Lower lobe of right lung (tissue), 2 donors: ENCODE measurements around the gene TTI1. TPM values are rescaled to one million over a fixed set of nuclear protein-coding genes. Genes with fewer than 3 reads are reported as not detected.

Experiments
- ATAC-seq, 2 donors: fragments of 200-7000 bp; cut with Tn5 transposase; one replicate each; pipeline ENCODE4 v1.9.1; 2020 to 2022; ENCODE audit warnings: mild to moderate bottlenecking in 2 of 2, moderate library complexity in 2 of 2
- DNase-seq: peaks from one replicate; pipeline ENCODE4 v3.0.0-alpha.2; 2020
- H3K27ac ChIP-seq: fragments of 200-600 bp; one replicate; pipeline ENCODE4 v1.8.0; 2022
- H3K27me3 ChIP-seq: fragments of 200-600 bp; one replicate; pipeline ENCODE4 v1.8.0; 2022; ENCODE audit warnings: low read depth
- H3K36me3 ChIP-seq: fragments of 200-600 bp; one replicate; pipeline ENCODE4 v1.8.0; 2022; ENCODE audit warnings: mild to moderate bottlenecking
- H3K4me1 ChIP-seq: fragments of 200-600 bp; one replicate; pipeline ENCODE4 v1.8.0; 2022
- H3K4me3 ChIP-seq: fragments of 200-600 bp; one replicate; pipeline ENCODE4 v1.8.0; 2022; ENCODE audit warnings: mild to moderate bottlenecking
- H3K9me3 ChIP-seq: fragments of 200-600 bp; one replicate; pipeline ENCODE4 v1.8.0; 2022
- intact Hi-C: fragments of 100-400 bp; cut with DNase I; formaldehyde crosslinking; loops from one replicate; pipeline ENCODE4 v1.11.0; 2022
- long read RNA-seq: library from polyadenylated mRNA; unstranded; transcript quantifications from one replicate; pipeline ENCODE4 v2.0.0, GENCODE V29; 2021
- total RNA-seq: library from RNA; stranded (reverse); fragmentation: NEBNext Ultra II Directional; extraction: Animal tissue kit (Norgen Biotek cat#: 25700); gene quantifications from one replicate; pipeline ENCODE4 v1.2.1, GENCODE V29; 2021
- TF ChIP-seq, protein P1 (sequence below): fragments of 200-600 bp; IDR thresholded peaks from one replicate; pipeline ENCODE4 v1.8.0; 2022; ENCODE audit warnings: antibody characterized with exemption, mild to moderate bottlenecking
- donor health status: DM: no; HTN: yes; CAD: no; lungs with severe emphysema.

The TTI1 gene
- total RNA-seq: 16.7 TPM
- long read RNA-seq, transcript TTI1-201 (8 exons, 3,825 nt): major isoform, 12 of 24 reads
- long read RNA-seq, partial matches to known transcripts: 8 of 24 reads
- long read RNA-seq, other reads (novel, unspliced or antisense): 2 of 24 reads

DNA sequence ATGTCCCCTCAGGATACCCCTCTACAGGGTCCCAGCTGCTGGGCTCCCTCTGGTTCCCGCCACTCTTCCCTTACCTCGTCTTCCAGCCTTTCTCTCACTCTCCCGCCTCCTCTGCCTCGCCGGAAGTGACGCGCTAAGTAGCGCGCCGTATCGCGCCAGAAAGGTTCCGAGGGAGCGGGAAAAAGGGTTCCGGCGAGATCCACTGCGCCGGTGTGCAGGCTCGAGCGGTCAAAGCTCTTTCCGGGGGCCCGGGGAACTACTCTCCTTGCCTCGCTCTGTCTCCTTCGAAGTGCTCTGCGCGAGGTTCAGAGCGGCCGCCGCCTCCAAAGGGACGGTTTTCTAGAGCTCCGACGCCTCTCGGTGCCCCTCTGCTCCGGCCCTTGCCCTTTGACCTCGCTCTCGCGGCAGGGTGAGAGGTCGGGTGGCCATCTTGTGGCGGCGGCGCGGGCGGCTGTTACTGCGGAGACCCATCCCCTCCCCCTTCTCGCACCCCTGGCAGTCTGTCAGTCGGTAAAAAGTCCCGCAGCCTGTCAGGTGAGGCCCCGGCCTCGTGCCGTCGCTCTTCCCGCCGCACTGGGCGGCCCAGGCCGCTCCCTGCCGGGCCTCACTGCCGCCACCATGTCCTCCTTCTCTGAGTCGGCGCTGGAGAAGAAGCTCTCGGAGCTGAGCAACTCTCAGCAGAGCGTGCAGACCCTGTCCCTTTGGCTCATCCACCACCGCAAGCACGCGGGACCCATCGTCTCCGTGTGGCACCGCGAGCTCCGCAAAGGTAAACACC lies at the start of gene TTI1, which contains the start of gene RPRD1B:
TSS of gene TTI1 (minus strand) at position 127 of the 778 bp plus-strand sequence. CDS start 19,640 bp downstream, outside the sequence.
TSS of gene RPRD1B (plus strand) at position 417 of the 778 bp plus-strand sequence. CDS start at position 619, 202 bp downstream.
- intact Hi-C loops: no loop called here
- peaks cover 63% of the 10 kb centered on the region for H3K4me1 ChIP-seq

DNA sequence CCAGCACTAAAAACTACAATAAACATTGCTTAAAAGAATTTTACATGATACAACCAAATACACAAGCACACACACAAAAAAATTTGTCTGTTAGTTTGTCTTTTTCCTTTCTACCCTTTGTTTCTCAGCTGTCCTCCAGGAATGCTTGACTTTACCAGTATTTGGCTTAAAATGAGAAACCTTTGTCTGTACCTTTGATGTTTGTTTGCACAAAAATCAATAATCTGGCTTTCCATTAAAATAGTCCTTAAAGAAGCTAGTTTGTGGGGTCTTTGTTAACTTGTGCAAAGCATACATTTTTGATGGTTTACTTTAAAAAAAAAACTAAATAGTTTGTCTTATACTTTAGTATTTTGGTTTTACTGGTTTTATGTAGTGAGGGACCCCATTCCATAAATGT lies 49.6 kb upstream of the TTI1 start:
- no peaks in the 10 kb centered on the region for H3K9me3 ChIP-seq
- peaks cover 37% of the 10 kb centered on the region for H3K4me1 ChIP-seq
- H3K36me3 ChIP-seq: peaks cover 66% of the 10 kb centered on the region
- TF ChIP-seq, protein P1, sequence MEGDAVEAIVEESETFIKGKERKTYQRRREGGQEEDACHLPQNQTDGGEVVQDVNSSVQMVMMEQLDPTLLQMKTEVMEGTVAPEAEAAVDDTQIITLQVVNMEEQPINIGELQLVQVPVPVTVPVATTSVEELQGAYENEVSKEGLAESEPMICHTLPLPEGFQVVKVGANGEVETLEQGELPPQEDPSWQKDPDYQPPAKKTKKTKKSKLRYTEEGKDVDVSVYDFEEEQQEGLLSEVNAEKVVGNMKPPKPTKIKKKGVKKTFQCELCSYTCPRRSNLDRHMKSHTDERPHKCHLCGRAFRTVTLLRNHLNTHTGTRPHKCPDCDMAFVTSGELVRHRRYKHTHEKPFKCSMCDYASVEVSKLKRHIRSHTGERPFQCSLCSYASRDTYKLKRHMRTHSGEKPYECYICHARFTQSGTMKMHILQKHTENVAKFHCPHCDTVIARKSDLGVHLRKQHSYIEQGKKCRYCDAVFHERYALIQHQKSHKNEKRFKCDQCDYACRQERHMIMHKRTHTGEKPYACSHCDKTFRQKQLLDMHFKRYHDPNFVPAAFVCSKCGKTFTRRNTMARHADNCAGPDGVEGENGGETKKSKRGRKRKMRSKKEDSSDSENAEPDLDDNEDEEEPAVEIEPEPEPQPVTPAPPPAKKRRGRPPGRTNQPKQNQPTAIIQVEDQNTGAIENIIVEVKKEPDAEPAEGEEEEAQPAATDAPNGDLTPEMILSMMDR: no peak
- ATAC-seq (no peak), DNase-seq (no peak)
- intact Hi-C loops: no loop called here
- peak overlapping the region; percentile 61 for H3K27ac ChIP-seq
- no peak overlapping the region for H3K4me3 ChIP-seq
- H3K27me3 ChIP-seq: no peaks in the 10 kb centered on the region

More for the DNA sequence above, at the start of gene TTI1, which contains the start of gene RPRD1B:
- no peaks in the 10 kb centered on the region for H3K27me3 ChIP-seq
- peak; percentile 93 for DNase-seq
- H3K9me3 ChIP-seq: no peaks in the 10 kb centered on the region
- peaks cover 18% of the 10 kb centered on the region for H3K36me3 ChIP-seq
- ATAC-seq: peak; percentile 96 to 98
- H3K4me3 ChIP-seq: peak within 1 kb of the TSS; percentile 97
- peak within 1 kb of the TSS; percentile 99 for H3K27ac ChIP-seq
- TF ChIP-seq, protein P1: no peak

DNA sequence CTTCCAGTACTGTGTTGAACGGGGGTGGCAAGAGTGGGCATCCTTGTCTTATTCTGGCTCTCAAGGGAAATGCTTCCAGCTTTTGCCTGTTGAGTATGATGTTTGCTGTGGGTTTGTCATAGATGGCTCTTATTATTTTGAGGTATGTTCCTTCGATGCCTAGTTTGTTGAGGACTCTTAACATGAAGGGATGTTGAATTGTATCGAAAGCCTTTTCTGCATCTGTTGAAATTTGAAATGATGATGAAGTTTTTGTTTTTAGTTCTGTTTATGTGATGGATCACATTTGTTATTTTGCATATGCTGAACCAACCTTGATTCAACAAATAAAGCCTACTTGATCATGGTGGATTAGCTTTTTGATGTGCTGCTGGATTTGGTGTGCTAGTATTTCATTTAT lies 48.3 kb upstream of the TTI1 start:
- intact Hi-C loops: no loop called here
- peaks cover 63% of the 10 kb centered on the region for H3K36me3 ChIP-seq
- no peak overlapping the region for H3K4me3 ChIP-seq
- ATAC-seq: no peak
- TF ChIP-seq, protein P1: no peak
- peaks cover 40% of the 10 kb centered on the region for H3K4me1 ChIP-seq
- no peaks in the 10 kb centered on the region for H3K27me3 ChIP-seq
- DNase-seq: no peak
- no peaks in the 10 kb centered on the region for H3K9me3 ChIP-seq
- no peak overlapping the region for H3K27ac ChIP-seq

DNA sequence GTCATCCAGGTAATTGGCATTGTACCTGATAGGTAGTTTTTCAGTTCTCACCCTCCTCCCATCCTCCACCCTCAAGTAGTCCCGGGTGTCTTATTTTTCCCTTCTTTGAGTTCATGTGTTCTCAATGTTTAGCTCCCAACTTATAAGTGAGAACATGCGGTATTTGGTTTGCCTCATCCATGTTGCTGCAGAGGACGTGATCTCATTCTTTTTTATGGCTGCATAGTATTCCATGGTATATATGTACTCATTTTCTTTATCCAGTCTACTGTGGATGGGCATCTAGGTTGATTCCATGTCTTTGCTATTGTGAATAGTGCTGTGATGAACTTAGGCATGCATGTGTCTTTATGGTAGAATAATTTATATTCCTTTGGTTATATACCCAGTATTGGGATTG lies 46.1 kb upstream of the TTI1 start:
- Histone ChIP-seq H3K9me3 (no peaks in the 10 kb centered on the region), H3K4me3 (no peak overlapping the region), H3K4me1 (peaks cover 47% of the 10 kb centered on the region), H3K27ac (no peak overlapping the region), H3K36me3 (peaks cover 41% of the 10 kb centered on the region), H3K27me3 (no peaks in the 10 kb centered on the region)
- ATAC-seq: no peak
- intact Hi-C loops: loop anchor here (10.0 kb wide), 1 partner anchor 85 kb away; the partner anchor contains the start of gene TGM2
- no peak for DNase-seq
- TF ChIP-seq, protein P1: no peak

DNA sequence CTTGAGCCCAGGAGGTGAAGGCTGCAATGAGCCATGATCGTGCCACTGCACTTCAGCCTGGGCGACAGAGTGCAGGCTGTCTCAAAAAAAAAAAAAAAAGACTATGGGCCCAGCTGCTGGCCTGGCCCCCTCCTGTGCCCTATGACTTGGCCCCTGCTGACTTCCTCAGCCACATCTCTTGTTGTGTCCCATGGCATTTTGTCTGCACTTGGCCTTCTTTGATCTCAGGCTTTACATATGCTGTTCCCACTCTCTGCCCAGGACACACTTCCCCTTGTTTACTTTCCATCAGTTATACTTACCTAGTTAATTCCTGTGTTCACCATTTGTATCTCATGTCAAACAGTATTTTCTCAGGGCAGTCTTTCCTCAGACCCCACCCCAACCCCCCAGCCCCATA lies 44.8 kb upstream of the TTI1 start:
- Histone ChIP-seq H3K27ac (no peak overlapping the region), H3K4me1 (peaks cover 47% of the 10 kb centered on the region), H3K36me3 (peaks cover 30% of the 10 kb centered on the region), H3K27me3 (no peaks in the 10 kb centered on the region), H3K4me3 (no peak overlapping the region), H3K9me3 (no peaks in the 10 kb centered on the region)
- TF ChIP-seq, protein P1: no peak
- intact Hi-C loops: loop anchor here (10.0 kb wide), 1 partner anchor 87 kb away; the partner anchor contains the start of gene TGM2
- ATAC-seq (no peak), DNase-seq (no peak)
